A673 (cell line): ENCODE measurements around the gene KIF5C.

ENCODE experiments used
- EZH2 ChIP-seq: fragments of 200-600 bp; sonication (generic); IDR thresholded peaks from 2 replicates; pipeline ENCODE4 v1.6.1; 2017; ENCODE audit warnings: borderline replicate concordance, low read depth, mild to moderate bottlenecking, mixed read lengths, antibody characterized with exemption, low read length; ENCODE audit not compliant: poor library complexity, severe bottlenecking
- TF ChIP-seq, protein P1 (sequence below): fragments of 300-800, 200-600 bp; sonication (generic); conservative IDR thresholded peaks from 2 replicates; pipeline ENCODE4 v1.5.1; 2017; ENCODE audit warnings: low read depth, mild to moderate bottlenecking, antibody characterized with exemption, low read length, moderate library complexity, mixed read lengths

- TF ChIP-seq EZH2, result no peak
- TF ChIP-seq, protein P1, sequence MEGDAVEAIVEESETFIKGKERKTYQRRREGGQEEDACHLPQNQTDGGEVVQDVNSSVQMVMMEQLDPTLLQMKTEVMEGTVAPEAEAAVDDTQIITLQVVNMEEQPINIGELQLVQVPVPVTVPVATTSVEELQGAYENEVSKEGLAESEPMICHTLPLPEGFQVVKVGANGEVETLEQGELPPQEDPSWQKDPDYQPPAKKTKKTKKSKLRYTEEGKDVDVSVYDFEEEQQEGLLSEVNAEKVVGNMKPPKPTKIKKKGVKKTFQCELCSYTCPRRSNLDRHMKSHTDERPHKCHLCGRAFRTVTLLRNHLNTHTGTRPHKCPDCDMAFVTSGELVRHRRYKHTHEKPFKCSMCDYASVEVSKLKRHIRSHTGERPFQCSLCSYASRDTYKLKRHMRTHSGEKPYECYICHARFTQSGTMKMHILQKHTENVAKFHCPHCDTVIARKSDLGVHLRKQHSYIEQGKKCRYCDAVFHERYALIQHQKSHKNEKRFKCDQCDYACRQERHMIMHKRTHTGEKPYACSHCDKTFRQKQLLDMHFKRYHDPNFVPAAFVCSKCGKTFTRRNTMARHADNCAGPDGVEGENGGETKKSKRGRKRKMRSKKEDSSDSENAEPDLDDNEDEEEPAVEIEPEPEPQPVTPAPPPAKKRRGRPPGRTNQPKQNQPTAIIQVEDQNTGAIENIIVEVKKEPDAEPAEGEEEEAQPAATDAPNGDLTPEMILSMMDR, result no peak
Measured at GRCh38 chr2:148983896-148984295, 108.9 kb downstream of the KIF5C start.
